Hepatocyte (in vitro differentiated cells): Measurements from ENCODE around the gene TMCO4. TPM values are rescaled to one million over a fixed set of nuclear protein-coding genes. Genes with fewer than 3 reads are reported as not detected.

Experiments
- DNase-seq: peaks from one replicate; pipeline ENCODE4 v3.0.0-alpha.2; 2016; ENCODE audit warnings: low spot score
- H2AFZ ChIP-seq: fragments of 200-600 bp; sonication (generic); 2 replicates; pipeline ENCODE4 v1.6.0; 2016; ENCODE audit warnings: antibody characterized with exemption, mild to moderate bottlenecking
- H3K27ac ChIP-seq: fragments of 200-600 bp; sonication (generic); 2 replicates; pipeline ENCODE4 v1.5.1; 2016; ENCODE audit warnings: mild to moderate bottlenecking
- H3K27me3 ChIP-seq: fragments of 200-600 bp; sonication (generic); 2 replicates; pipeline ENCODE4 v1.6.1; 2016
- H3K36me3 ChIP-seq: fragments of 200-600 bp; sonication (generic); replicated peaks from 2 replicates; pipeline ENCODE4 v1.5.1; 2016; ENCODE audit warnings: low read depth; ENCODE audit not compliant: insufficient read depth
- H3K4me1 ChIP-seq: fragments of 200-600 bp; sonication (generic); 2 replicates; pipeline ENCODE4 v1.5.1; 2016; ENCODE audit warnings: mild to moderate bottlenecking, moderate library complexity; ENCODE audit not compliant: insufficient read depth
- H3K4me2 ChIP-seq: fragments of 200-600 bp; sonication (generic); 2 replicates; pipeline ENCODE4 v1.6.0; 2016
- H3K4me3 ChIP-seq: fragments of 200-600 bp; sonication (generic); 2 replicates; pipeline ENCODE4 v1.5.1; 2016; ENCODE audit warnings: mild to moderate bottlenecking
- H3K79me2 ChIP-seq: fragments of 200-600 bp; sonication (generic); 2 replicates; pipeline ENCODE4 v1.6.0; 2017; ENCODE audit warnings: mild to moderate bottlenecking
- H3K9me2 ChIP-seq: fragments of 200-600 bp; sonication (generic); replicated peaks from 2 replicates; pipeline ENCODE4 v1.6.0; 2017; ENCODE audit warnings: mild to moderate bottlenecking; ENCODE audit not compliant: insufficient read depth
- H3K9me3 ChIP-seq: fragments of 200-600 bp; sonication (generic); 2 replicates; pipeline ENCODE4 v1.5.1; 2016; ENCODE audit warnings: low read depth, mild to moderate bottlenecking
- H4K20me1 ChIP-seq: fragments of 200-600 bp; sonication (generic); 2 replicates; pipeline ENCODE4 v1.6.0; 2016; ENCODE audit warnings: mild to moderate bottlenecking; ENCODE audit not compliant: insufficient read depth, poor library complexity, severe bottlenecking
- CTCF ChIP-seq: fragments of 200-600 bp; sonication (generic); IDR thresholded peaks from 2 replicates; pipeline ENCODE4 v1.5.1; 2016; ENCODE audit warnings: antibody characterized with exemption, mild to moderate bottlenecking; ENCODE audit not compliant: poor library complexity
- EZH2 ChIP-seq: fragments of 200-600 bp; sonication (generic); IDR thresholded peaks from 2 replicates; pipeline ENCODE4 v1.6.1; 2016; ENCODE audit warnings: antibody characterized with exemption, mild to moderate bottlenecking, borderline replicate concordance
- EZH2phosphoT487 ChIP-seq: fragments of 200-600 bp; sonication (generic); IDR thresholded peaks from one replicate; pipeline ENCODE4 v1.6.1; 2018; ENCODE audit warnings: antibody characterized with exemption, mild to moderate bottlenecking, low read depth, moderate library complexity; ENCODE audit not compliant: unreplicated experiment, severe bottlenecking
- WGBS: methylation state at CpG from one replicate; pipeline ENCODE4 v1.1.6; 2016; ENCODE audit warnings: low lambda C conversion rate; ENCODE audit errors: missing lambda C conversion rate; 5-methylcytosine and 5-hydroxymethylcytosine counted together
- polyA plus RNA-seq: library from polyadenylated mRNA; unstranded; fragments of >200 nt; fragmentation: Nextera tagmentation; extraction: Ambion mirVana; gene quantifications from 2 replicates; pipeline ENCODE4 v1.2.1, GENCODE V29; 2016
- total RNA-seq: library from RNA; depleted of rRNA; stranded (reverse); fragments of >200 nt; gene quantifications from 2 replicates; pipeline ENCODE4 v1.2.3, GENCODE V29; 2014

Gene TMCO4
- total and polyA plus RNA-seq, 2 experiments from 2014 or later: 8.7 to 13.0 TPM

- Histone ChIP-seq H3K4me2 (no peak overlapping the region), H3K79me2 (no peaks in the 10 kb centered on the region), H3K9me3 (no peaks in the 10 kb centered on the region), H3K9me2 (no peaks in the 10 kb centered on the region), H3K4me1 (no peaks in the 10 kb centered on the region), H3K27me3 (no peaks in the 10 kb centered on the region), H3K4me3 (no peak overlapping the region), H4K20me1 (no peaks in the 10 kb centered on the region), H3K36me3 (no peaks in the 10 kb centered on the region), H3K27ac (no peak overlapping the region), H2AFZ (no peak overlapping the region)
- WGBS: 94% methylated on average over 31 of the region's 34 CpGs
- TF ChIP-seq CTCF (no peak), EZH2phosphoT487 (no peak), EZH2 (no peak)
- DNase-seq: no peak
Measured at GRCh38 chr1:19678931-19679453, 120.7 kb downstream of the TMCO4 start.

GRCh38 chr1:19678493-19678892, 121.2 kb downstream of the TMCO4 start:
- no peaks in the 10 kb centered on the region for H3K27me3 ChIP-seq
- no peaks in the 10 kb centered on the region for H3K79me2 ChIP-seq
- H3K4me1 ChIP-seq: no peaks in the 10 kb centered on the region
- no peak for TF ChIP-seq CTCF
- TF ChIP-seq EZH2: no peak
- no peak for TF ChIP-seq EZH2phosphoT487
- no peaks in the 10 kb centered on the region for H3K9me2 ChIP-seq
- no peak for DNase-seq
- H3K36me3 ChIP-seq: no peaks in the 10 kb centered on the region
- H3K4me2 ChIP-seq: no peak overlapping the region
- H3K4me3 ChIP-seq: no peak overlapping the region
- H4K20me1 ChIP-seq: no peaks in the 10 kb centered on the region
- no peak overlapping the region for H3K27ac ChIP-seq
- H3K9me3 ChIP-seq: no peaks in the 10 kb centered on the region
- no peak overlapping the region for H2AFZ ChIP-seq
- WGBS: 81% methylated on average over 11 of the region's 11 CpGs

GRCh38 chr1:19676438-19676922, 123.2 kb downstream of the TMCO4 start:
- WGBS: 32% methylated on average over 13 of the region's 13 CpGs
- DNase-seq: peak; percentile 87
- no peaks in the 10 kb centered on the region for H4K20me1 ChIP-seq

More at GRCh38 chr1:19676438-19676922, 123.2 kb downstream of the TMCO4 start:
- H3K4me1 ChIP-seq: no peaks in the 10 kb centered on the region
- no peaks in the 10 kb centered on the region for H3K36me3 ChIP-seq
- no peaks in the 10 kb centered on the region for H3K79me2 ChIP-seq
- H3K4me3 ChIP-seq: no peak overlapping the region
- TF ChIP-seq EZH2phosphoT487: no peak
- TF ChIP-seq CTCF: no peak
- no peak for TF ChIP-seq EZH2
- no peak overlapping the region for H2AFZ ChIP-seq
- no peaks in the 10 kb centered on the region for H3K9me3 ChIP-seq
- H3K9me2 ChIP-seq: no peaks in the 10 kb centered on the region
- no peak overlapping the region for H3K4me2 ChIP-seq
- H3K27me3 ChIP-seq: peaks cover 3% of the 10 kb centered on the region
- H3K27ac ChIP-seq: no peak overlapping the region
